ENCODE measurements around the gene LZTFL1.

GRCh38 chr3:45868650-45869049 lies 26.7 kb upstream of the LZTFL1 start:
- TF ChIP-seq POLR2AphosphoS5 (IDR thresholded peaks at IDR 0.05; ENCODE audit: borderline replicate concordance, low read depth, low read length) (no peak), EZH2 (IDR thresholded peaks at IDR 0.05) (no peak), FOXP2 (optimal IDR thresholded peaks at IDR 0.05; ENCODE audit: control extremely low read depth, extremely low read length, insufficient read depth) (no peak)

All from SK-N-MC (cell line).